ENCODE measurements around the gene ADAMTS10. TPM values are rescaled to one million over a fixed set of nuclear protein-coding genes. Genes with fewer than 3 reads are reported as not detected.

Gene ADAMTS10
- total RNA-seq, 3 donors from 2014 or later: 4.6 to 23.5 (median 7.1) TPM

DNA sequence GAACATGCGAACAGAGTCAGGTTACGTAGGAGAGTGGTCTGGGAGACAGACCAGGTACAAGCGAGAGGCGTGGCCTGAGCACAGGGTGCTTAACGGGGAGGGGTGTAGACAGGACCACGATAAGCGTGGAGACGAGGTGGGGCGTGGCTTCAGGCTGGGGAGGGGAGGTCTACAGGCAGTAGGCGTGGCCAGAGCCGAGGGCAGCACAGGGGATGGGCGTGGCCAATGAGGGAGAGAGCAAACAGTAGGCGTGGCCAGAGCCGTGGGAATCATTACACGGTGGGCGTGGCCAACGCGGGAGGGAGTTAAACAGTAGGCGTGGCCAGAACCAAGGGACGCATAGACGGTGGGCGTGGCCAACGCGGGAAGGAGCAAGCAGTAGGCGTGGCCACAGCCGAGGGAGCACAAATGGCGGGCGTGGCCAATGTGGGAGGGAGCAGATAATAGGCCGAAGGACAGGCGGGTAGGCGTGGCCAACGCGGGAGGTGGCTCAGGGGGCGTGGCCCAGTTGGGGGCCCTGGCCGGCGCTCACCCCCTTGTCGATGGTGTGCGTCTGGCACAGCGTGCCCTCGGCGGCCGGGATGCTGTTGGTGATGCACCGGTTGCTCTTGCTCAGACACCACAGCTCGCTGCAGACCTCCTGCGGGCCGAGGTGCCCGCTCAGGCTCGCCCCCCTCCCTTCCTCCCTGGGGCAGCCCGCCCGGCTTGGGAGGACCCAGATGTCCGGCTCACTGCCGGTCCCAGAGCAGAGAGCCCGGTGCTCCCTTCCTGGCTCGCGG, 18.1 kb downstream of the ADAMTS10 start:
- peak; percentile 87 for ATAC-seq
- peaks cover 11% of the 10 kb centered on the region for H3K4me1 ChIP-seq (ENCODE audit: low read depth)
- no peaks in the 10 kb centered on the region for H3K36me3 ChIP-seq (ENCODE audit: low read depth)
- H3K9me3 ChIP-seq: peaks cover 12% of the 10 kb centered on the region
- intact Hi-C loops (cut with DNase I, micrococcal nuclease): no loop called here
- DNase-seq: peak; percentile 84 to 92 (median 87)
- no peak overlapping the region for H3K4me3 ChIP-seq
- TF ChIP-seq, protein P1, sequence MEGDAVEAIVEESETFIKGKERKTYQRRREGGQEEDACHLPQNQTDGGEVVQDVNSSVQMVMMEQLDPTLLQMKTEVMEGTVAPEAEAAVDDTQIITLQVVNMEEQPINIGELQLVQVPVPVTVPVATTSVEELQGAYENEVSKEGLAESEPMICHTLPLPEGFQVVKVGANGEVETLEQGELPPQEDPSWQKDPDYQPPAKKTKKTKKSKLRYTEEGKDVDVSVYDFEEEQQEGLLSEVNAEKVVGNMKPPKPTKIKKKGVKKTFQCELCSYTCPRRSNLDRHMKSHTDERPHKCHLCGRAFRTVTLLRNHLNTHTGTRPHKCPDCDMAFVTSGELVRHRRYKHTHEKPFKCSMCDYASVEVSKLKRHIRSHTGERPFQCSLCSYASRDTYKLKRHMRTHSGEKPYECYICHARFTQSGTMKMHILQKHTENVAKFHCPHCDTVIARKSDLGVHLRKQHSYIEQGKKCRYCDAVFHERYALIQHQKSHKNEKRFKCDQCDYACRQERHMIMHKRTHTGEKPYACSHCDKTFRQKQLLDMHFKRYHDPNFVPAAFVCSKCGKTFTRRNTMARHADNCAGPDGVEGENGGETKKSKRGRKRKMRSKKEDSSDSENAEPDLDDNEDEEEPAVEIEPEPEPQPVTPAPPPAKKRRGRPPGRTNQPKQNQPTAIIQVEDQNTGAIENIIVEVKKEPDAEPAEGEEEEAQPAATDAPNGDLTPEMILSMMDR (IDR thresholded peaks at IDR 0.05): no peak

DNA sequence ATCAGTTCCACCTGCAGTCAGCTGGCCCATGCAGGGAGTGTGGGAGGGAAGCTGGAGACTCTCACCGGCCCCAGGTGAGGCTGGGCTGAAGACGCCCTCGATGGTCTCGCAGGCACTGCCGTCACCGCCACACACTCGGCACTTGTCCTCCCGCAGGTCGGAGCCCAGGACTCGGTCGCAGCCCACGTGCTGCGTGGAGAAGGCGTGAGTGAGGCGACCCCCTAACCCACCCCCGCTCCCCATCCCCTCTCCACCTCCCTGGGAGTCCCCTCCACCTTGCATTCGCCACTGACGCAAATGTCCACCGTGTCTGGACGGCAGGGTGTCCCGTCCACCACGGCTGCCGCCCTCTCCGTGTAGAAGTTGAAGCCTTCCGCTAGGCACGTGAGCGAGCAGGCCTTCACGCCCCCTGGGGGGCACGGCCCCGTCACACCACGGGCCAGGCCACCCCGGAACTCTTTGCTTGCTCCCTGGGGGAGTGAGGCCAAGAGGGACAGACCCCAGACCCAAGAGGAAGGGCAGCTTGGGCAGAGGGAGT, 21.3 kb downstream of the ADAMTS10 start:
- ATAC-seq (no peak), DNase-seq (no peak)
- TF ChIP-seq, protein P1 (IDR thresholded peaks at IDR 0.05): no peak
- Histone ChIP-seq H3K36me3 (ENCODE audit: low read depth) (no peaks in the 10 kb centered on the region), H3K9me3 (peaks cover 11% of the 10 kb centered on the region), H3K4me1 (ENCODE audit: low read depth) (peaks cover 11% of the 10 kb centered on the region), H3K4me3 (no peak overlapping the region)
- intact Hi-C loops (cut with DNase I, micrococcal nuclease): no loop called here

DNA sequence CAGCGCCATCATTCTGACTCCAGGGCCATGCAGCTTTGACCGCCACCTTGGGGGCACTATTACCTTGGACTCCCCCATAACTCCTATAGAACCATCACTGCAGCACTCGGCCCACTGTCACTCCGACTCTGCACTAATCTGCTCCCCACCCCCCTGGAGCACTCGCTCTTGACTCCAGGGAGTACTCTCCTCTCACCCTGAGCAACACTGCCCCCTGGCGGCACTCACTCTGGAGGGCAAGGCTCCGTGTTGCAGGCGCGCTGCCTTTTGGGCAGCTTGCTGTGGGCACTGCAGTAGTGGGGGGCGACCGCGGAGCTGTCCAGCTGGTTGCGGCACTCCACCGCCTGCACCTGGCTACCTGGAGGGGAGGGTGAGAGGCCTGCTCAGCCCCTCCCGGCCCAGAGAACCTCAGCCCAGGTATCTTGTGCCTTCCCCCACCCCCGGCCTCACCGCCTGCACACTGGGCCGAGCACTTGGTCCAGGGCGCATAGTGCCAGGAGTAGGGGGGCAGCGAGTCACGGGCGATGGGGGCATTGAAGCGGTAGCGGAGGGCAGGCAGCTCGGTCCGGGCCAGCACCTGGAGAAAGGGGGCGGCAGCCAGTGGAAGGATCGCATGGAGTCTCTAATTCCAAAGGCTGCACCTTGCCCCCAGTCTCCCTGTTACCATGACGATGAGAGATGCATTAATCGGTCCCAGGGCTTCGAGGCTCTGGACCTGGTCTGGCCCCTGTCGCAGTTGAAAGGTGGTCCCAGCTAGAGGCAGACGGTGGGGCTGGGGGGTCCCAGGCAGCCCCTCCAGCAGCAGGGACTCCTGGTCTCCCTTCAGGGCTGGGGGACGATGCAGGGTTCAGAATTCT, 24.4 kb downstream of the ADAMTS10 start:
- TF ChIP-seq, protein P1 (IDR thresholded peaks at IDR 0.05): peak; percentile 68
- Histone ChIP-seq H3K4me3 (no peak overlapping the region), H3K4me1 (ENCODE audit: low read depth) (no peaks in the 10 kb centered on the region), H3K9me3 (no peaks in the 10 kb centered on the region), H3K36me3 (ENCODE audit: low read depth) (no peaks in the 10 kb centered on the region)
- ATAC-seq (peak; percentile 78), DNase-seq (peak in 2 of 3 donors; percentile 74 to 77)
- intact Hi-C loops (cut with DNase I, micrococcal nuclease): no loop called here

DNA sequence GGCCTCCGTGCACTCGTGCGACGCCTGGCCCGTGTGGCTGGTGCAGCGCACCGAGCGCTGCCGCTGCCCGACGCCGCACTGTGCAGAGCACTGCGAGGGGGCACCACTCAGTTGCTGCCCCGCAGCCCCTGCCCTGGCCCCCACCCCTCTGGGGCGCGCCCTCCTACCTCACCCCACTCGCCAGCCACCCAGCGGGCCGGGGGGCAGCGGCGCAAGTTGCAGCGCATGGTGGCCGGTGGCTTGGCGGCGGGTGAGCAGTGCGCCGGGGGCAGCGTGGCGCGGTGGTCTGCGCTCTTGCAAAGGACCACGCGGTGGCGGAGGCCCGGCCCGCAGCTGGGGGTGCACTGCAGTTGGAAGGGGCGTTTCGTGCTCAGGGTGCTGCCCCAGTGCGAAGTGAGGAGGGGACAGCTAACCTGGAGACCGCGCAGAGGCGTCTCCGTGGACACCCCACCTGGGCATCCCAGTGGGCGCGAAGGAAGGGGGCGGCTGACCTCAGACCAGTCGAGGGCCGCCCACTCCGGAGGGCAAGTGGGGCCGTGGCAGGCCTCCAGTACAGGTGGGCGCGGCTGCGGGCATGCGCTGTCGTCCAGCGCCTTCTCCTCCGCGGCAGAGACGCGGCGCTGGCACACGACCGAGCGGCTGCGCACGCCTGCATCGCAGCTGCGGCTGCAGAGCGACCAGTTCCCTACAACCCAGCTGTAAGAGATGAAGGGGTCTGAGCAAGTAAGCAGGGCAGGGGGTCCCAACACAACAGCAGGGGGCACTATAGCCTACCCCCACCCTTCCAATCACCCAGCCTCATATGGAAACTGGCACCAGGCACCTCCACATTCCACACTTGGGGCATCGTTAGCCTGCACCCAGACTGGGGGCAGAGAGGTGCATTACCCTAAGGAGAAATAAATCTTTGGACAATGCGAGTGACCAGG, 25.3 kb downstream of the ADAMTS10 start:
- no peaks in the 10 kb centered on the region for H3K36me3 ChIP-seq (ENCODE audit: low read depth)
- DNase-seq (no peak), ATAC-seq (no peak)
- H3K9me3 ChIP-seq: no peaks in the 10 kb centered on the region
- H3K4me1 ChIP-seq (ENCODE audit: low read depth): no peaks in the 10 kb centered on the region
- no peak overlapping the region for H3K4me3 ChIP-seq
- TF ChIP-seq, protein P1 (IDR thresholded peaks at IDR 0.05): no peak
- intact Hi-C loops (cut with DNase I, micrococcal nuclease): no loop called here
